SK-N-MC (cell line): ENCODE results near the gene SLFN12L.

Experiments used
- EZH2 ChIP-seq: fragments of 200-600 bp; sonication (generic); IDR thresholded peaks from one replicate; pipeline ENCODE4 v1.6.1; 2017; ENCODE audit warnings: antibody characterized with exemption
- POLR2AphosphoS5 ChIP-seq: IDR thresholded peaks from 2 replicates; pipeline ENCODE4 v1.6.1; 2012; ENCODE audit warnings: mild to moderate bottlenecking, low read depth, low read length, borderline replicate concordance

- TF ChIP-seq EZH2 = no peak
- TF ChIP-seq POLR2AphosphoS5 = no peak
These were observed 17.2 kb upstream of the SLFN12L start for GRCh38 chr17:35554668-35555067.
